Islet precursor cell (in vitro differentiated cells): ENCODE results near the gene RGS3.

Experiments used
- DNase-seq: peaks from one replicate; pipeline ENCODE4 v3.0.0-alpha.2; 2018

RGS3 gene

DNA sequence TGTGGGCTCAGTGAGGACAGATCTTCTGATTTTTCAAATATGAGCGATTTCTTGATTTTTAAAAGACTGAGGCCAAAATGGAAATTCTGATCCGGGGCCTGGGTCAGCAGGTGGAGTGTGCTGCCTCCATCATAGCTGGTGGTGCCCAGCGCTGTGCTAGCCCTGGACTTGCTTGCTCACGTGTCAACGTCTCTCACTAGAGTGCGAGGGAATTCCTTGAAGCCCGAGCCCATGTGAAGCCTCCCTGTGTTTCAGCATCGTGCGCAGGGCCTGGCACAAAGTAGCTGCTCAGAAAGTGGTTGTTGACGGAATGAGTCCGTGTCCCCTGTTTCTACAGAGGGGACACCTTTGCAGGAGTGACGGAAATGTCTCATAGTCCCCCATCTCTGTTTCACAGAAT lies 50.5 kb downstream of the RGS3 start:
- no peak for DNase-seq

DNA sequence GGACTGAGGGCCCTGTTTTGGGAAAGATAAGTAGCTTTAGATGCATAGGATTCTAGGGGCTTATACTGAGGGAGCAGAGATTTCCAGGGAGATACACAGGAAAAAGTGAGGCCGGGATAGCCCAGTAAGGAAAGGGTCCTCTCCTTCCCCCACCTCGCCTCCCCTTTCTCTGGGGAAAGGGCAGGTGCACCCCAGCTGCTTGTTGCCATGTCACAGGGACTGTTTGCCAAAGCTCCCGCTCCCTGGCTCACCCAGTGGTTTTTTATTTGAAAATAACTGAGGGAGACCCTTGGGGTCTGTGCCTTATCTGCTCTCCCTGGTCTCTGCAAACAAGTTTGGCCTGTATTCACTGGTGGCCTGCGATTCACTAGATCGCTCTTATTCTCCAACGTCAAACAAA lies 51.2 kb downstream of the RGS3 start:
- no peak for DNase-seq

DNA sequence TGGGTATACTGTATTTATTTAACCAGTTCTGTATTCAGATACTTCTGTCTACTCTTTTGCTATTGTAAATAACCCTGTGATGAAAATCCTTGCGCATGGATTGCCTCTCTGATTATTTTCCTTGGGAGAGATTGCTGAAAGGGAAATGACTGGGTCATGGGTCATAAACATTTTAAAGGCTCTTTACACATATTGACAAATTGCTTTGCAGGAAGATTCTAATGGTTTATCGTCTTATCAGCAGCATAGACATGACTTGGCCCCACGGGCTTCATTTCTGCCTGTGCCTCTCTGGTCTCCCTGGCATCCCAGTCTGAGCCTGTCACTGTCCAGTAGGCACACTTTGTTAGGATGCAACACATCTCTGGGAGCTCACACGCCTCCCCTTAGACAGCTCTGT lies 52.3 kb downstream of the RGS3 start:
- no peak for DNase-seq

DNA sequence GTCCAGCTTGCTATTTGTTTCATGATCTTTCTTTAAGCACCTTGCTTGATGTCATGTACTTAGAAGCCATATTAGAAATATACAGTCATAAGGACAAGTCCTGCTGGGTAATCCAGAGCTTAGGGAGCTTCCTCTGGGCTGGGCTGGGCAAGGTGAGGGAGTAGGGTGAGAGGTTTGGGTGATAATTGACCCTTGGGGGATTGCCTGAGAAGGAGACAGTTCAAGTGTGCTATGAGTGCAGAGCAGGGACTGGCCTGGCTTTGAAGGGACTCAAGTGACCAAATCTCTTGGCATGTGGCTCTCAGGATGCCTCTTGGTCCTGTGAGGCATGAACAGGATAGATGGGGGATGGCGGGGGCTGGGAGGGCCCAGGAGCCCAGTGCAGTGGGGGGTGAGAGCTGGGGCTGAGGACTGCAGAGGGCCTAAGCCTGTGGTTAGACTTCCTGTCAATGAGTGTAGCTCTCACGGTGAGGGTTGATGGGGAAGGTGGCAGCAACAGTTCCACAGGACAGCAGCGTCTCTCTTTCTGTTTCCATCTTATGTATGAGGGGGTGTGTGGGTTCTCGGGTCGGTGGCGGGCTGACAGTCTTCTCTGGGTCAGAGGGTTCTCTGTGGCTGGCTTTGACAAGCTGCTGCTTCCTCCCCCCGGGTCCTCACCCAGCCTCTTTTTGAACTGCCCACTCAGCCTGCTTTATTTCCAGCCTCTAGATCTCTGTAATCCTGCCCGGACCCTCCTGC lies 53.5 kb downstream of the RGS3 start:
- no peak for DNase-seq

DNA sequence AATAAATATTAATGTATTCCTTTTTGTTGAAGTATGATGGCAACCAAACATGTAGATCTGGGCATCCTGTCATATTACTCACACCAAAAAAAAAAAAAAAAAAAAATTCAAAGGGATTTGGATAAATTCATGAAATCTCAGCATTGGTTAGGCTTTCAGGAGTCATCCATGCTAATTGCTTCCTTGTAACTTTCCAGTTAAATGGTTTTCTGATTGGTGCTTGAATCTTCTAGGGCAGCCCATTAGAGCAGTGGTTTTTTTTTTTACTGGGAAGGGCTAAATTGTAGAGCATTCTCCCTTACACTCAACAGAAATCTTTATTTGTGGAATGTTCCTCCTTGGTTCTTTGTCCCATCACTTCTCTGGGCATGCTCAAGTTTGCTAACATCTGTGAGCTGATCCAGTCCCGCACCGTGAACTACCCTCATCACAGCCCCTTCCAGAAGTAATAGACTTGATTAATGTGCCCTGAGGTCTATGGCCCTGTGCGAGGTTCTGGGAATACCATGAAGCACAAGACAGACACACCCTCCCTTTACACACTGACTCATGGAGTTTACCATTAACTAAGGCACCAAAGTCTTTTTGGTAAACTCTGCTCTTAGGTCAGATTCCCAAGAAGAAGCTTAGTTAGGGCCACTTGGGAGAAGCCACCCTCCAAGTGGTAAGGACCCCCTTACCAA lies 56.0 kb downstream of the RGS3 start:
- no peak for DNase-seq

DNA sequence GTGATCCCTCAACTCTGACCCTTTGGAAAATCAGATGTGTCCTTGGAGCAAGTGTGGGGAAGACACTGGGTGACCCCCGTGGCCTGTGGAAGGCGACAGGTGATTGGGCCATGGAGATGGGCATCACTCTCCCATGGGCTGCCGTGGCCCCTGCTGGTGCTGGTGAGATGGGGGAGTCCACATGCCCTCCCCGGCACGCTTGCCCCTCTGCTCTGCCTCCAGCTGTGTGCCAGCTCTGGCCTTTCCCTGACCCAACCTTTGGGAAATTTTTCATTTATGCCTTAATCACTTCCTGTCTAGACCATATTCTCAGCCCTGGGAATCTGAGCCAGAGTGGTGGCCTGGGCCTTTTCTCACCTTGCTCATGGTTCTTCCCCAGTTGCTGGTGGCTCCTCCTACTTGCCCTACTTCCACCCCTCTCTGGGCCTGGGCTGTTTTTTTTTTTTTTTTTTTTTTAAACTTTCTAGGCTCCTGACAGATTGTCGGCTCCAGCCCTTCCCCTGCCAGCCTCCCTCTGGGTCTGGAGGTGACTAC lies 56.6 kb downstream of the RGS3 start:
- DNase-seq = no peak

DNA sequence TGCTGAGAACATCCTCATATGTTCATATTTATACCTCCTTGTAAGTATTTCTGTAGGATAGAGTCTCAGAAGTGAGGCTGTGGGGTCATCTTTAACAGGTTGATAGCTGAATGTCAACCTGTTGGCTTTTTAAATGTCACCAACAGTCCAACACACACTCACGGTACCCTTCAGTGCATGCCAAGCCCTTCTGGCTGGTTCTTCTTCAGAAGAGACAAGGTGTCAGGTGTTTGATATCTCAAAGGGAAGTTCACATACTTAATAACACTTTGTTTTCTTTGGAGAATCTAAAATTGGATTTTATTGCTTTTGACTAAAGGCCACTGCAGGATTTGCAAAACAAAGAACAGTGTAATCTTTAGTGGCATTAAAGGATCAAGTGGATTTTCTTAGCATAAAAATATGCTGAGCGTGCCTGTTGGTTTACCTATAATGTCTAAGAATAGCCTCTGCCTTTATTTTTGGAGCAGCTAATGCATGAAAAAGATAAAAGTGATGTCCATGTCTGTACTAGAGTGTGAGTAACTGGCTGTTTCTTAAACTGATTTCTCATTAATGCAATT lies 58.2 kb downstream of the RGS3 start:
- DNase-seq = no peak

DNA sequence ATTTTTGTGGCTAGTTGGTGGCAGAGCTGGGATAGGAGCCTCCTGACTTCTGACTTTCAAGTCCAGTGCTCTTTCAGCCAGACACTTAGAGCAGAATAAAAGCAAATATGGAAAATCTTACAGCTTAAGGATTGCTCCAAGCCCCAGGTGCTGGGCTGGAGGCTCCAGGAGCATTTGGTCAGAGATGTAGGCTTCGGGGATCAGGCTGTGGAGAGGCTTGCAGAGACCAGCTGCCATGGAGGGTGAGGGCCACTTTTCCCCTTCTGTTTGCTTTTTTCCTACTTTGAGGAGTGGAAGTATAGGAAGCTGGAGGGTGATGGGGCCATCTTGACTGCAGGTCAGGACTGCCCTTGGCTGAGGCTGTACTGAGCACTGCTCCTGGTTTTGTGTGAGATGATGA lies 58.9 kb downstream of the RGS3 start:
- no peak for DNase-seq

DNA sequence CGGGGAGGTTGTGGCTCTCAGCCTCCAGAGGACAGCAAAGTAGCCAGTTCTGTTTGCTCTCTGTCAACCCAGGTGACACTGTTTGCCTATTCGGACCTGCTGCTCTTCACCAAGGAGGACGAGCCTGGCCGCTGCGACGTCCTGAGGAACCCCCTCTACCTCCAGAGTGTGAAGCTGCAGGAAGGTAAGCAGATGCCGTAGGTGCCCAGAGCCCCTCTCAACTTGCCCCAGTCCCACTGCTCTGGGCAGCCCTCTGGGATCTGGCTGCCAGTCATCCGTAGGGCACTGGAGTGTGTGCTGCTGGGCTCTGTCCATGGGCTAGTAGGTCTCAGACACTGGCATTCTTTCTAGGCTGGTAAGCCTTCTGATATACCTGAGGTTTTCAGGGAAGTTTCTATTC lies 59.3 kb downstream of the RGS3 start:
- DNase-seq = no peak

DNA sequence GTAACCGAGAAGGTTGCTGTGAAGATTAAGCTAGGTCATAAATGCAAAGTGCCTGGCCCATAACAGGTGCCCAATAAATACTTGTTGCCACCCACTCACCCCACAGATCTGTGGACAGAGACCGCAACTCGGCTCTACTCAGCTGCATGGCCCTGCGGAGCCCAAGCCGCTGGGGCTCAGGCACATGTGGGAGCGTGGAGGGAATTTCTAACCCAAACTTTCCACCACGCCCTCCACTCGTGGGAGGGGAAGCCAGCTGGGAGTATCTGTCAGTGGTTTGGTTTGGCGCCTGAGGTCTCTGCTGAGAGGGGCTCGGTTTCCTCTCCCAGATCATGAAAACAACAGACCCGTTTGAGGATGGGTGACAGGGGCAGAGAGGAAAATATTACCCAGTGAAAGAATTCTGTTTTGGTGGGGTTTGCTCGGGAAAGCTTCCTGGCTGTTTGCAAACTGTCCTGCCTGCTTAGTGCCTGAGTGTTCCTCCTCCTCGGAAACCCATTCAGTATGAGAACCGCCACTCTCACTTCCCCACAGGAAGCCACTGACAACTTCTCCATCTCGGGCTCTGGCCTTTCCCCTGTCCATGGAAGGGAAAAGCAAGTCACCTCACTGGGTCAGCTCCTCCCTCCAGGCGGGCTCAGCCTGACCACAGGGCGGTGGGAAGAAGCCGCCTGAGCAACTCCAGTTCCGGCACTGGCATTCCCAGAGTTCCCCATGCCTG lies 60.1 kb downstream of the RGS3 start:
- DNase-seq = no peak

DNA sequence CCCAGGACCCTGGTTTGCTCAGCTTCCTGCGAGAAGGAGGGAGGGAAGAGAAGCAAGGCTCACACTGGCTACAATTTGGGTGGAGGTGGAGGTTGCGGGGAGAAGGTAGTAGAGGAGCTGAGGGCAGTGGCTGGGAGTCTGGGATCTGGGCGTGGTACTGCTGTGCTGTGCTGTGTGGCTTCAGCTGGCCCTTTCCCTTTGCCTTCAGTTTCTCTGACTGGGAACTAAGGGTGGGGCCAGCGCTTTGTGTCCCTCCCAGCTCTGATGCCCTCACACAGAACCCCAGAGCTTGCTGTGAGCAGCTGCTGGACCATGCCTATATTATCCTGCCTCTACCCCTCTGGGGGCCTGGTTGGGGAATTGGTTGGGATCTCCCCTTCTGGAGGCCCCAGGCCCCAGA lies 60.9 kb downstream of the RGS3 start:
- DNase-seq = no peak

DNA sequence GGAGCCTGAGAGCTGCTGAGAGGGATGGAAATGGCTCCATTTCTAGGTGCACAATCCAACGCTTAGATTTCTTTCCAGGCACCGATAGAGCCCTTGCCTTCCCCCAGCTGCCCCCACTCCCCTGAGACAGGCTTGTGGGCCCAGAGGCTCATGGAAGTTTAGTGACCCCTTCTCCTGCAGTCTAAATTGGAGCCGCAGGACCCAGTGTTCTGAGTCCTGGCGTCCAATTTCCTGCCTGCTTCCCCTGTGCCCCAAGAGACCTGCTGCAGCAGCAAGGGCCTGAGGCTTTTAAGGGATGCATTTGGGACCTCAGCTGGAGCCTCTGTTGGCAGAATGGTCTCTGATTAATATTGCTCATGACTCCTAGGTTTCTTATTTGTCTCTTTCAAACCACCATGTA lies 61.7 kb downstream of the RGS3 start:
- no peak for DNase-seq

DNA sequence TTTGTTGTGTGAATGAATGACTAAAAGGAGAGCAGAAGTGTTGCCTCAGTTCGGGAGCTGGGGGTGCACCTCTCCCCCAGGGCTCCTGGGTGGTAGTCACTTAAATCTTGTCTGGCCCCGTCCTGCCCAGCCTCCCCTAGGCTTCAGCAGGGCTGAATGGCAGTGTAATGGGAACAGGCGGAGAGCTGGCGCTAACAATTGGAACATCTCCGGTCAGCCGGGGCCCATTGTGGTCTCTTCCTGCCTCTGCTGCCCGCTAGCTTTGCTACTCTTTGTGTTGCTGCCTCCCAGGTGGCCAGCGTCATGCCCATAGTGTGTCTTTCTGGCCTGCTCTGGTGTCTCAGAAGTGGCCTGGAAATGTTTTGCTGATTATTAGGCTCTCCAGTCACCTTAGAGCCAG lies 62.3 kb downstream of the RGS3 start:
- DNase-seq = no peak

DNA sequence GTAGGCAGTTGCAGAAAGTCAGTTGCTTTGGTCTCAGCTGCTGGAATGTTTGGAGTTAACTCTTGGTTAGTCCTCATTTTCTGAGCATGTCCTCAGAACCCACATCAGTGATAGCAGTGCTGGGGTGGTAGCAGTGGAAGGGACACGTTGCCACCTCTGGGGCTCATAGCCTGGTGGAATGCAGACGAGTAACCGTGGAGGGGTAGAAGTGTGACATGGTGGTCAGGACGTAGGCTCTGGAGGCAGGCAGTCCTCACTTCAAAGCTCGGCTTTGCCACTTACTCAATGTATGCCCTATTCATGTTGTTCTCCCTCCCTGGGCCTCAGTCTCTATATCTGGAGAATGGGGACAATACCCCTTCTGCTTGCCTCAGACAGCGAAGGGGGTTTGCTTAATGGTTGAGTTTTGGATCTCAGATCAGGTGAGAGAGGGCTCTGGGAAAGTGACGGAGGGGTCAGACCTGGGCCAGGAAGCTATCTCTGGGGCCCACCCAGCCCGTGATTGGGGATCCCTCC lies 62.8 kb downstream of the RGS3 start:
- no peak for DNase-seq

DNA sequence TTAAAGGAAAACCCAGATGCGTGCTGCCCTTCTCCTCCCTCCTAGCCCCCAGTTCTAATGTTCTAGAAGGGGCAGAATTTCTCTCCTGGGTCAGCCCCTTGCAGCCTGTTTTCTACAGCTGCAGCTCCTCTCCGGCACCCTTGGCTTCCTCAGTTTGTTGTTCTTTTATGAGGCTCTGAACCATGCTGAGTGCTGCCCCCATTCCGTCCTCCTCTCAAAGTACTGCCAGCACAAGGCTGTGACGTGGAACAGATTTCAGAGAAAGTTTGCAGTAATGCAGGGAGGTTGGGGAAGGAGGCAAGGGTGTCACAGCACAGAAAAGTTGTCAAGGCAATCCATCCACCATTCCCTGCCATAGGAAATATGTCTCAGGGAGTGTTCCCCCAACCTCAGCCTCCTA lies 63.3 kb downstream of the RGS3 start:
- no peak for DNase-seq

DNA sequence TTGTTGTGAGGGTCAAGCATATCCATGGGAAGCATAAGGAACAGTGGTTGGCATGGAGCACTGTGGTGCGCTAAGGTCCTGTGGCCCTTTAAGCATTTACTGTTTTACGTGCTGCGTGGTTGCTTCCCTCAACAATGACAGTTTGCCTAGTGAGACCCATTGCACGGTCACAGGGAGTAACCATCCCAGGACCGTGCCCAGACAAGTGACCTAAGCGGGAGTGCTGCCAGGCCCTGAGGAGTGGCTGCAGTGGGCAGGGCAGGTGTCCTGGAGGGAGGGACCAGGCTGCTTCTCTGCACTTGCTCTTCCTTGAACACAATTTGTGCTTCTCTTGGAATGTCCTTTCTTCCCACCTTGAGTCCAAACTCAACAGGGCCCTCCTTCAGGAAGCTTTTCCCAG lies 64.6 kb downstream of the RGS3 start:
- no peak for DNase-seq

DNA sequence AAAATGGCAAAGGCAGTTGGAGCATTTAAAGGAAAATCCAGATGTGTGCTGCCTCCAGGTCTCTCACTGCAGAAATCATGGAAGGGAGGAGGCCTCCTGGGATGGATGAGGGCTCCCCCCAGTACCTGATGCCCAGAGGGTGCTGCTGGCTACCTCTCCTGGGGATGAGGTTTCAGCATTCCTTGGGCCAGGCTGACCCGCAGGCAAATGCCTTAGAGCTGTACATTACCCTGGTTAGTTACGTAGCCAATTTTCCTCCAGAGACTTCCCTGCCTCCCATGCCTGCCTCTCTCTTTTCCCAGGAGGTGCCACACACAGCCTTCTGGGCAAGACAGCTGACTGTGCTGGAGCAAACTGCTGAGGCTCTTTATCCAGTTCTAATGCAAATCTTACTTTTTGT lies 65.3 kb downstream of the RGS3 start:
- DNase-seq = no peak

DNA sequence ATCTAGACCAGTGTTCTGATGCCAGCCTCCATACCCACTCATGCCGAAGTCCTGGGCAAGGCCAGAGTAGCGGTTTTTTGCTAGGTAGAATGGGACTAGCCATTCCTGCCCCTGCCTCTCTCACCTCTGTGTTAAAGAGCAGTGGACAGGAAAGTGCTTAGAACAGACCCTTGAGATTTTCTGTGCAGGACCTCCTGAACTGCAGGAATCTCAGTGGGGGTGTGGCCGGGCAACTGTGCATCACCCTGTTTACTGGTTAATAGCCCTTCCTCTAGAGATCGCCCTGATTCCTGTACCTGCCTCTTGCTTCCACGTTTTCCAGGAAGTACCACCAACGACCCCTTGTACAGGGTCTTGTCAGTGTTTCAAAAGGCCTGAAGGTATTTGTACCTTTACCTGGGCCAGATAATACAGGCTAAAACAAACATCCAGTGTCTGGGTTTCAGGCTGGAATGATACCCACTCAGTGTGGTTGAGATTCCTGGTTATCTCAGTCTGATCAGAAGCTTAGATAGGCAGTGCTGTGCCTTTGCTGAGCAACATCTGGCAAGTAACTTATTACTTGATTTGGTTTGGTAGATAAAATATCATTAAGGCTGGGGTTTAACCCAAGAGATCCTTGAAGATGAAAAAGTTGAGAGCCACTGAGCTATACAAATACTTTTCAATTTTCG lies 65.9 kb downstream of the RGS3 start:
- DNase-seq = no peak

DNA sequence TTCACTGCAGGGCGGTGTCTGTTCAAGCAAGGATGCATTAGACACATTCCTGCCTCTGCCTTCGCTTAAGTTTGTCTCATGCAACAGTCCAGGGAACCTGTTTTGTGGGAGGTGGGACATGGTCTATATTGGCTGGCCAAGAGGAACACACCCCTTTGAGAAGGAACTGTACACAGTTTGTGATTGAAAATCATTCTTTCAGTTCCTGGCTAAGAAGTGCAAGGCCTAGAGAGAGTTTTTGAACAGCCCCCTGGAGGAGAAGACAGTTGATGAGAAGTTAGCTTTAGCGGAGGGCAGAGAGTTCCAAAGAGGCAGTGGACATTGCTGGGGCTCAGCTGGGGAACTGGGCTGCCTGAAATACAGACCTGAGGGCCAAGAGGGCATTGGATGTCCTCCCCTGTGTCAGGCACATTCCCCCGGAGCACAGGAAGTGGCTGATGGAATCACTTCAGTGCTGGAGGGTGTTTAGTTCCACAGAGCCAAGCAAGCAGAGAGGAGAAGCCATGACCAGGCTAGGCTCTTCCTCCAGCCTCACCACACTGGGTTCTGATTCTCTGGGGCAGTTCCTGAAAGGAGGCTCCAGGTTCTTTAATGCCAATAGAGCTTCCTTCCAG lies 66.6 kb downstream of the RGS3 start:
- DNase-seq = peak; percentile 63

DNA sequence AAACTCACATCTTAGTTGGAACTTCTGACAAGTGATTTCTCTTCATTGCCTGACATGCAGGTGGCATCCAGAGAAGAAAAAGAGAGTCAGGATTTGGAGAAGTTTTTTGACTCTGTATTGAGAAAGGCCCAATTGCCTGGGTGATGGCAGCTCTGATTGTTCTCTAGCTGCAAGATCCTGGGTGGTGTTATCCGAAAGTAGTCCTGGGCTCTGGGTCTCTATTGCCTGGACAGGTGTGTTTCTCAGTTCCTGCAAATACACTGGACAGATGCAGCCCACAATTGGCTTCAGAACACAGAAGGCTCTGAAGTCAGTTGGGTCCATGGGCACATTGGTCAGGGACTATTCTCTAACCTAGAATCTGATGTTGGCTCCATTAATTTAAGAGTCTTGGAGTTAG lies 67.4 kb downstream of the RGS3 start:
- DNase-seq = no peak

DNA sequence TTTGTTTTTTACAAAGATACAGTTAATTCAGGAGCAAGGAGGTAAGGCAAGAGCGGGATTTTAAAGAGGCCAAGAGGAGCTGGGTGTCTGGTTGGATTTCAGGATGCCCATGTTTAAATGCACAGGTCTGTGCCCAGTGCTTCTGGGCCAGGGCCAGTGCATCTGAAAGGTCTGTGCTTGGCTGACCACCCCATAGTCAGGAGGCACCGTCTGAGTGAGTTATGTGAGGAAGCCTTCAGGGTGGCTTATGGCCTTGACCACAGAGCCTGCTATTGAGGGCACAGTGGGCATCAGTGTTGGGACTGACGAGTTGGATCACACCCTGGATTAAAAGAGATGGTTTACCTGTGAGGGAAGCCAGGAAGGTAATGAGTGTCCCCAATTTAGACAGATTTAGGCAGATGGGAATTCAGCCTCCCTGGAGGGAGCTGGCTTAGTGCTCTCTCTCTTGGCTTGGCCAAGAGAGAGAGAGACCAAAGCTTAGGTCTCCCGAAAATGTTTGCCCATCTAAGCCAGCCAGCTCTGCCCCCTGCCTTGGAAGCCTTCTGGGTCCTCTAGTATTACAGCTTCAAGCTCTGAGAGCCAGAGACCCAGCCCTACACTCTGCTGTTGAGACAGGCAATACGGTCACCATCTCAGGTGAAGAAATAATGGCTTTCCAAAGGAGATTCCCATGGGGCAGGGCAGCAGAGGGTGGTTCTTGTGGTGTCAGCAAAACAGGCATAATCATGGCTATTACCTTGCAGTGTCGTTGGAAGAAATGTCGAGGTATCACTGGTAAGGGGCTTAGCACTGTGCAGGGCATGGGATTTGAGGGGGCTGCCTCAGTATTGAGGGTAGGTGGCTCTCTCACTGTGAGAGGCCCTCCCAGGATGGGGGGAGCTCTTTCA lies 68.6 kb downstream of the RGS3 start:
- DNase-seq = no peak
